GM18526 (cell line): Measurements from ENCODE around the gene HECTD2.

ENCODE experiments used
- POLR2A ChIP-seq: IDR thresholded peaks from 3 replicates; pipeline ENCODE4 v1.6.1; 2011; ENCODE audit not compliant: insufficient read length; ENCODE audit errors: extremely low read depth

The HECTD2 gene

GRCh38 chr10:91539930-91540329, 129.8 kb downstream of the HECTD2 start:
- TF ChIP-seq POLR2A, result no peak

GRCh38 chr10:91540733-91541132, 130.6 kb downstream of the HECTD2 start:
- TF ChIP-seq POLR2A, result no peak

GRCh38 chr10:91541481-91541880, 131.3 kb downstream of the HECTD2 start:
- TF ChIP-seq POLR2A, result no peak

GRCh38 chr10:91545384-91545783, 135.2 kb downstream of the HECTD2 start:
- no peak for TF ChIP-seq POLR2A

- no peak for TF ChIP-seq POLR2A
Observed at GRCh38 chr10:91545838-91546237, 135.7 kb downstream of the HECTD2 start.

GRCh38 chr10:91549262-91549661, 139.1 kb downstream of the HECTD2 start:
- TF ChIP-seq POLR2A, result no peak

- no peak for TF ChIP-seq POLR2A
Observed at GRCh38 chr10:91550021-91550420, 139.9 kb downstream of the HECTD2 start.

- no peak for TF ChIP-seq POLR2A
Observed at GRCh38 chr10:91551856-91552255, 141.7 kb downstream of the HECTD2 start.

GRCh38 chr10:91552274-91553095, 142.3 kb downstream of the HECTD2 start:
- TF ChIP-seq POLR2A, result no peak

GRCh38 chr10:91555455-91555854, 145.3 kb downstream of the HECTD2 start:
- no peak for TF ChIP-seq POLR2A

- TF ChIP-seq POLR2A, result no peak
Observed at GRCh38 chr10:91556691-91557566, 146.8 kb downstream of the HECTD2 start.

- TF ChIP-seq POLR2A, result no peak
Observed at GRCh38 chr10:91557651-91558111, 147.5 kb downstream of the HECTD2 start.

GRCh38 chr10:91558473-91558872, 148.3 kb downstream of the HECTD2 start:
- no peak for TF ChIP-seq POLR2A

GRCh38 chr10:91559169-91559568, 149.0 kb downstream of the HECTD2 start:
- TF ChIP-seq POLR2A, result no peak

GRCh38 chr10:91559750-91560149, 149.6 kb downstream of the HECTD2 start:
- TF ChIP-seq POLR2A, result no peak
